GM23338 (cell line): Measurements from ENCODE around the gene SUSD2. TPM values are rescaled to one million over a fixed set of nuclear protein-coding genes. Genes with fewer than 3 reads are reported as not detected.

ENCODE experiments used
- ATAC-seq: fragments of 200-7000 bp; cut with Tn5 transposase; 3 replicates; pipeline ENCODE4 v1.9.1; 2020
- DNase-seq: peaks from one replicate; pipeline ENCODE4 v3.0.0-alpha.2; 2015; ENCODE audit warnings: low spot score
- H2AFZ ChIP-seq: fragments of 200-600 bp; sonication (generic); 2 replicates; pipeline ENCODE4 v1.8.0; 2016; ENCODE audit warnings: antibody characterized with exemption, mild to moderate bottlenecking, moderate library complexity
- H3F3A ChIP-seq: fragments of 200-600 bp; sonication (generic); replicated peaks from 2 replicates; pipeline ENCODE4 v1.8.0; 2017; ENCODE audit warnings: antibody characterized with exemption, mixed run types, low read depth
- H3K27ac ChIP-seq: fragments of 200-600 bp; sonication (generic); 2 replicates; pipeline ENCODE4 v1.6.1; 2016; ENCODE audit warnings: low read depth
- H3K27me3 ChIP-seq: fragments of 200-600 bp; sonication (generic); 2 replicates; pipeline ENCODE4 v1.8.0; 2016; ENCODE audit warnings: mild to moderate bottlenecking, mixed run types, moderate library complexity; ENCODE audit not compliant: insufficient read depth
- H3K36me3 ChIP-seq: fragments of 200-600 bp; sonication (generic); 2 replicates; pipeline ENCODE4 v1.8.0; 2016; ENCODE audit warnings: mild to moderate bottlenecking; ENCODE audit not compliant: insufficient read depth
- H3K4me1 ChIP-seq: fragments of 200-600 bp; sonication (generic); 2 replicates; pipeline ENCODE4 v1.8.0; 2016; ENCODE audit warnings: mild to moderate bottlenecking, moderate library complexity; ENCODE audit not compliant: insufficient read depth
- H3K4me2 ChIP-seq: fragments of 200-600 bp; sonication (generic); 2 replicates; pipeline ENCODE4 v1.7.1; 2017; ENCODE audit warnings: mixed run types
- H3K4me3 ChIP-seq: fragments of 200-600 bp; sonication (generic); 2 replicates; pipeline ENCODE4 v1.6.1; 2016; ENCODE audit warnings: mixed run types
- H3K79me2 ChIP-seq: fragments of 200-600 bp; sonication (generic); replicated peaks from 2 replicates; pipeline ENCODE4 v1.8.0; 2017; ENCODE audit warnings: mild to moderate bottlenecking; ENCODE audit not compliant: insufficient read depth
- H3K9me2 ChIP-seq: fragments of 200-600 bp; sonication (generic); 2 replicates; pipeline ENCODE4 v1.8.0; 2017; ENCODE audit not compliant: insufficient read depth
- H4K20me1 ChIP-seq: fragments of 200-600 bp; sonication (generic); replicated peaks from 2 replicates; pipeline ENCODE4 v1.8.0; 2017; ENCODE audit warnings: mild to moderate bottlenecking; ENCODE audit not compliant: insufficient read depth
- H3K27ac Mint-ChIP-seq: 2 replicates; pipeline ENCODE4 v1.8.0; 2020; ENCODE audit warnings: inconsistent platforms, mild to moderate bottlenecking, moderate library complexity, mixed read lengths
- H3K27me3 Mint-ChIP-seq: 3 replicates; pipeline ENCODE4 v1.8.0; 2022; ENCODE audit warnings: low read depth, mild to moderate bottlenecking, moderate library complexity, mixed read lengths, inconsistent platforms; ENCODE audit not compliant: insufficient read depth, poor library complexity
- H3K36me3 Mint-ChIP-seq: 3 replicates; pipeline ENCODE4 v1.8.0; 2021; ENCODE audit warnings: low read depth, mild to moderate bottlenecking, inconsistent platforms, moderate library complexity, mixed read lengths
- H3K4me1 Mint-ChIP-seq: 3 replicates; pipeline ENCODE4 v1.8.0; 2020; ENCODE audit warnings: mild to moderate bottlenecking, inconsistent platforms, mixed read lengths
- H3K4me3 Mint-ChIP-seq: 3 replicates; pipeline ENCODE4 v1.8.0; 2021; ENCODE audit warnings: moderate library complexity, mild to moderate bottlenecking, inconsistent platforms, mixed read lengths
- H3K9me3 Mint-ChIP-seq: 3 replicates; pipeline ENCODE4 v1.8.0; 2020; ENCODE audit warnings: moderate library complexity, mild to moderate bottlenecking, inconsistent platforms, mixed read lengths
- CREB1 ChIP-seq: fragments of 250-450 bp; sonication (Bioruptor Pico); IDR thresholded peaks from 2 replicates; pipeline ENCODE4 v1.5.0; 2020; ENCODE audit warnings: low read depth, mild to moderate bottlenecking, moderate library complexity
- EZH2 ChIP-seq: fragments of 200-600 bp; sonication (generic); IDR thresholded peaks from one replicate; pipeline ENCODE4 v1.8.0; 2017; ENCODE audit warnings: antibody characterized with exemption, mild to moderate bottlenecking, low read depth; ENCODE audit not compliant: unreplicated experiment
- EZH2phosphoT487 ChIP-seq: fragments of 200-600 bp; sonication (generic); IDR thresholded peaks from one replicate; pipeline ENCODE4 v1.8.1; 2018; ENCODE audit warnings: antibody characterized with exemption; ENCODE audit not compliant: unreplicated experiment
- JUNB ChIP-seq: IDR thresholded peaks from one replicate; pipeline ENCODE4 v1.6.1; 2016; ENCODE audit warnings: antibody characterized with exemption; ENCODE audit not compliant: unreplicated experiment
- NANOG ChIP-seq: IDR thresholded peaks from 2 replicates; pipeline ENCODE4 v1.6.1; 2016; ENCODE audit warnings: antibody characterized with exemption, borderline replicate concordance
- POLR2AphosphoS5 ChIP-seq: IDR thresholded peaks from 2 replicates; pipeline ENCODE4 v1.6.1; 2016; ENCODE audit warnings: antibody characterized with exemption, low read depth
- STAT1 ChIP-seq: IDR thresholded peaks from one replicate; pipeline ENCODE4 v1.6.1; 2016; ENCODE audit warnings: antibody characterized with exemption; ENCODE audit not compliant: unreplicated experiment
- ZNF114 ChIP-seq: fragments of 250-450 bp; sonication (Bioruptor Pico); IDR thresholded peaks from 2 replicates; pipeline ENCODE4 v1.5.0; 2020; ENCODE audit warnings: mild to moderate bottlenecking, moderate library complexity
- ZNF331 ChIP-seq: fragments of 250-450 bp; sonication (Bioruptor Pico); IDR thresholded peaks from 2 replicates; pipeline ENCODE4 v1.5.0; 2020; ENCODE audit warnings: low read depth, mild to moderate bottlenecking, moderate library complexity
- ZNF462 ChIP-seq: fragments of 250-450 bp; sonication (Bioruptor Pico); IDR thresholded peaks from 2 replicates; pipeline ENCODE4 v1.5.0; 2020; ENCODE audit warnings: mild to moderate bottlenecking, moderate library complexity
- polyA plus RNA-seq: library from polyadenylated mRNA; unstranded; fragments of >200 nt; fragmentation: Nextera tagmentation; extraction: Ambion mirVana; gene quantifications from 2 replicates; pipeline ENCODE4 v1.2.1, GENCODE V29; 2016
- total RNA-seq: library from RNA; depleted of rRNA; stranded (reverse); fragments of >200 nt; shearing (Covaris generic); gene quantifications from 2 replicates; pipeline ENCODE4 v1.2.3, GENCODE V29; 2014
- TF ChIP-seq, protein P1 (sequence below): IDR thresholded peaks from one replicate; pipeline ENCODE4 v1.6.1; 2018; ENCODE audit warnings: antibody characterized with exemption; ENCODE audit not compliant: unreplicated experiment
- TF ChIP-seq, protein P2 (sequence below), 2 experiments: fragments of 200-600 bp in 1 of 2; sonication (generic) in 1 of 2; conservative IDR thresholded peaks; 2 replicates each; pipeline versions ENCODE4 v1.5.1 to v1.6.1; 2016 to 2017; ENCODE audit warnings: antibody characterized with exemption in 2 of 2, low read depth in 2 of 2, mild to moderate bottlenecking in 2 of 2, moderate library complexity in 1 of 2
- TF ChIP-seq, protein P3 (sequence below): IDR thresholded peaks from 2 replicates; pipeline ENCODE4 v1.6.1; 2016; ENCODE audit warnings: antibody characterized with exemption

The SUSD2 gene
- total and polyA plus RNA-seq, 2 experiments from 2014 or later, result 0.74 to 2.1 TPM

GRCh38 chr22:24178021-24178431 is 3.3 kb upstream of the SUSD2 start:
- Histone ChIP-seq H3K4me3 (no peak overlapping the region), H3K36me3 (no peaks in the 10 kb centered on the region)

More at GRCh38 chr22:24178021-24178431, 3.3 kb upstream of the SUSD2 start:
- H3K79me2 ChIP-seq, result no peaks in the 10 kb centered on the region
- Mint-ChIP-seq H3K4me1 (peaks cover 12% of the 10 kb centered on the region; the same call in 2 of the 3 replicates), H3K27ac (no peak overlapping the region), H3K9me3 (no peaks in the 10 kb centered on the region), H3K27me3 (peaks cover 15% of the 10 kb centered on the region), H3K36me3 (peaks cover 11% of the 10 kb centered on the region; the same call in 2 of the 3 replicates), H3K4me3 (no peak overlapping the region)
- H3K27ac ChIP-seq, result no peak overlapping the region
- H3K4me2 ChIP-seq, result no peak overlapping the region
- no peaks in the 10 kb centered on the region for H3K27me3 ChIP-seq
- no peak overlapping the region for H2AFZ ChIP-seq
- TF ChIP-seq STAT1 (no peak), ZNF331 (no peak), EZH2phosphoT487 (no peak), EZH2 (no peak), NANOG (no peak), CREB1 (CRISPR knock-in tag) (no peak), POLR2AphosphoS5 (no peak), JUNB (no peak), ZNF114 (no peak), ZNF462 (CRISPR knock-in tag) (no peak)
- TF ChIP-seq, protein P1, sequence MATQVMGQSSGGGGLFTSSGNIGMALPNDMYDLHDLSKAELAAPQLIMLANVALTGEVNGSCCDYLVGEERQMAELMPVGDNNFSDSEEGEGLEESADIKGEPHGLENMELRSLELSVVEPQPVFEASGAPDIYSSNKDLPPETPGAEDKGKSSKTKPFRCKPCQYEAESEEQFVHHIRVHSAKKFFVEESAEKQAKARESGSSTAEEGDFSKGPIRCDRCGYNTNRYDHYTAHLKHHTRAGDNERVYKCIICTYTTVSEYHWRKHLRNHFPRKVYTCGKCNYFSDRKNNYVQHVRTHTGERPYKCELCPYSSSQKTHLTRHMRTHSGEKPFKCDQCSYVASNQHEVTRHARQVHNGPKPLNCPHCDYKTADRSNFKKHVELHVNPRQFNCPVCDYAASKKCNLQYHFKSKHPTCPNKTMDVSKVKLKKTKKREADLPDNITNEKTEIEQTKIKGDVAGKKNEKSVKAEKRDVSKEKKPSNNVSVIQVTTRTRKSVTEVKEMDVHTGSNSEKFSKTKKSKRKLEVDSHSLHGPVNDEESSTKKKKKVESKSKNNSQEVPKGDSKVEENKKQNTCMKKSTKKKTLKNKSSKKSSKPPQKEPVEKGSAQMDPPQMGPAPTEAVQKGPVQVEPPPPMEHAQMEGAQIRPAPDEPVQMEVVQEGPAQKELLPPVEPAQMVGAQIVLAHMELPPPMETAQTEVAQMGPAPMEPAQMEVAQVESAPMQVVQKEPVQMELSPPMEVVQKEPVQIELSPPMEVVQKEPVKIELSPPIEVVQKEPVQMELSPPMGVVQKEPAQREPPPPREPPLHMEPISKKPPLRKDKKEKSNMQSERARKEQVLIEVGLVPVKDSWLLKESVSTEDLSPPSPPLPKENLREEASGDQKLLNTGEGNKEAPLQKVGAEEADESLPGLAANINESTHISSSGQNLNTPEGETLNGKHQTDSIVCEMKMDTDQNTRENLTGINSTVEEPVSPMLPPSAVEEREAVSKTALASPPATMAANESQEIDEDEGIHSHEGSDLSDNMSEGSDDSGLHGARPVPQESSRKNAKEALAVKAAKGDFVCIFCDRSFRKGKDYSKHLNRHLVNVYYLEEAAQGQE, result no peak
- TF ChIP-seq, protein P2, sequence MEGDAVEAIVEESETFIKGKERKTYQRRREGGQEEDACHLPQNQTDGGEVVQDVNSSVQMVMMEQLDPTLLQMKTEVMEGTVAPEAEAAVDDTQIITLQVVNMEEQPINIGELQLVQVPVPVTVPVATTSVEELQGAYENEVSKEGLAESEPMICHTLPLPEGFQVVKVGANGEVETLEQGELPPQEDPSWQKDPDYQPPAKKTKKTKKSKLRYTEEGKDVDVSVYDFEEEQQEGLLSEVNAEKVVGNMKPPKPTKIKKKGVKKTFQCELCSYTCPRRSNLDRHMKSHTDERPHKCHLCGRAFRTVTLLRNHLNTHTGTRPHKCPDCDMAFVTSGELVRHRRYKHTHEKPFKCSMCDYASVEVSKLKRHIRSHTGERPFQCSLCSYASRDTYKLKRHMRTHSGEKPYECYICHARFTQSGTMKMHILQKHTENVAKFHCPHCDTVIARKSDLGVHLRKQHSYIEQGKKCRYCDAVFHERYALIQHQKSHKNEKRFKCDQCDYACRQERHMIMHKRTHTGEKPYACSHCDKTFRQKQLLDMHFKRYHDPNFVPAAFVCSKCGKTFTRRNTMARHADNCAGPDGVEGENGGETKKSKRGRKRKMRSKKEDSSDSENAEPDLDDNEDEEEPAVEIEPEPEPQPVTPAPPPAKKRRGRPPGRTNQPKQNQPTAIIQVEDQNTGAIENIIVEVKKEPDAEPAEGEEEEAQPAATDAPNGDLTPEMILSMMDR (conservative IDR thresholded peaks at IDR 0.05; ENCODE audit: low read depth in 2 of 2), result no peak
- TF ChIP-seq, protein P3, sequence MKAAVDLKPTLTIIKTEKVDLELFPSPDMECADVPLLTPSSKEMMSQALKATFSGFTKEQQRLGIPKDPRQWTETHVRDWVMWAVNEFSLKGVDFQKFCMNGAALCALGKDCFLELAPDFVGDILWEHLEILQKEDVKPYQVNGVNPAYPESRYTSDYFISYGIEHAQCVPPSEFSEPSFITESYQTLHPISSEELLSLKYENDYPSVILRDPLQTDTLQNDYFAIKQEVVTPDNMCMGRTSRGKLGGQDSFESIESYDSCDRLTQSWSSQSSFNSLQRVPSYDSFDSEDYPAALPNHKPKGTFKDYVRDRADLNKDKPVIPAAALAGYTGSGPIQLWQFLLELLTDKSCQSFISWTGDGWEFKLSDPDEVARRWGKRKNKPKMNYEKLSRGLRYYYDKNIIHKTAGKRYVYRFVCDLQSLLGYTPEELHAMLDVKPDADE, result no peak
- no peak for ATAC-seq
- H3F3A ChIP-seq, result no peaks in the 10 kb centered on the region
- H4K20me1 ChIP-seq, result no peaks in the 10 kb centered on the region
- no peaks in the 10 kb centered on the region for H3K9me2 ChIP-seq
- DNase-seq, result no peak
- H3K4me1 ChIP-seq, result peaks cover 7% of the 10 kb centered on the region; the same call in 1 of the 2 replicates
